Activated CD8-positive, alpha-beta memory T cell treated with anti-CD3 and anti-CD28 coated beads, Interleukin-2, amount 10 ng/mL, durations not matched to agents 7 days and 5 days (primary cell): Measurements from ENCODE around the gene LIPC. TPM values are rescaled to one million over a fixed set of nuclear protein-coding genes. Genes with fewer than 3 reads are reported as not detected.

Experiments
- ATAC-seq: fragments of 150-1000 bp; cut with Tn5 transposase; one replicate; pipeline ENCODE4 v1.10.0; 2021; ENCODE audit warnings: moderate library complexity
- CTCF ChIA-PET: fragments of 350-600 bp; sonication (Branson Sonifier 250); formaldehyde crosslinking; loops from one replicate; lab custom pipeline; 2021; ENCODE audit warnings: antibody characterized with exemption; lab: Charles Lee
- DNase-seq: peaks from one replicate; pipeline ENCODE4 v3.0.0-alpha.2; 2020
- H3K27ac Mint-ChIP-seq: one replicate; pipeline ENCODE4 v1.8.0; 2021; ENCODE audit warnings: mild to moderate bottlenecking, mixed read lengths
- H3K27me3 Mint-ChIP-seq: one replicate; pipeline ENCODE4 v1.8.0; 2021; ENCODE audit warnings: mixed read lengths
- H3K36me3 Mint-ChIP-seq: one replicate; pipeline ENCODE4 v1.8.0; 2021; ENCODE audit warnings: mild to moderate bottlenecking, mixed read lengths
- H3K4me1 Mint-ChIP-seq: one replicate; pipeline ENCODE4 v1.8.0; 2021; ENCODE audit warnings: mixed read lengths
- H3K4me3 Mint-ChIP-seq: one replicate; pipeline ENCODE4 v1.8.0; 2021; ENCODE audit warnings: mild to moderate bottlenecking, moderate library complexity, mixed read lengths
- H3K9me3 Mint-ChIP-seq: one replicate; pipeline ENCODE4 v1.8.0; 2022; ENCODE audit warnings: low read depth, mixed read lengths
- total RNA-seq, 2 experiments: library from RNA; stranded (reverse); gene quantifications; one replicate each; pipeline ENCODE4 v1.2.3, GENCODE V29; 2021

The LIPC gene
- total RNA-seq, 2 experiments from 2014 or later: 5.3 to 9.0 TPM

DNA sequence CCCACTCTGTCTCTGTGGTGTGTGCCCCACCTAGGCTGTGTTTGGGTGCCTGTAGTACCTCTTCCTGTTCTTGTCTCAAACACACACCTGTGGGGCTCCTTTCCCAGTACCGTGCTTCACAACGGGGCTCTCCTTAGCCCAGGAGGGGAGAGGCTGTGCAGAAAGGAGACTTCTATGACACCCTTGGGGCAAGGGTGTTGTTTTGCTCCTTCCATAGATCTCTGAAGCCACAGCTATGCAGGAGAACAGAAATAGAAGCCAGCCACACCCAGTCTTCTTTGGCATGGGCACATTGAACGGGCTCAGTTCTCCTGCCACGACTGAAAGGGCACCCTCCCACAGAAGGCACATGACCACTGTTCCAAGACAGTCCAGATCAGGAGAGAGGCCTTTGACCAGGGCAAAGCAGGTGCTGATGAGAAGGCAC is 74.3 kb downstream of the LIPC start:
- CTCF ChIA-PET: no interaction called here
- peaks cover 15% of the 10 kb centered on the region for H3K4me1 Mint-ChIP-seq
- H3K27me3 Mint-ChIP-seq: no peaks in the 10 kb centered on the region
- ATAC-seq (peak; percentile 20), DNase-seq (no peak)
- H3K4me3 Mint-ChIP-seq: no peak overlapping the region
- no peaks in the 10 kb centered on the region for H3K9me3 Mint-ChIP-seq
- peaks cover 3% of the 10 kb centered on the region for H3K36me3 Mint-ChIP-seq
- H3K27ac Mint-ChIP-seq: peak overlapping the region; percentile 24

DNA sequence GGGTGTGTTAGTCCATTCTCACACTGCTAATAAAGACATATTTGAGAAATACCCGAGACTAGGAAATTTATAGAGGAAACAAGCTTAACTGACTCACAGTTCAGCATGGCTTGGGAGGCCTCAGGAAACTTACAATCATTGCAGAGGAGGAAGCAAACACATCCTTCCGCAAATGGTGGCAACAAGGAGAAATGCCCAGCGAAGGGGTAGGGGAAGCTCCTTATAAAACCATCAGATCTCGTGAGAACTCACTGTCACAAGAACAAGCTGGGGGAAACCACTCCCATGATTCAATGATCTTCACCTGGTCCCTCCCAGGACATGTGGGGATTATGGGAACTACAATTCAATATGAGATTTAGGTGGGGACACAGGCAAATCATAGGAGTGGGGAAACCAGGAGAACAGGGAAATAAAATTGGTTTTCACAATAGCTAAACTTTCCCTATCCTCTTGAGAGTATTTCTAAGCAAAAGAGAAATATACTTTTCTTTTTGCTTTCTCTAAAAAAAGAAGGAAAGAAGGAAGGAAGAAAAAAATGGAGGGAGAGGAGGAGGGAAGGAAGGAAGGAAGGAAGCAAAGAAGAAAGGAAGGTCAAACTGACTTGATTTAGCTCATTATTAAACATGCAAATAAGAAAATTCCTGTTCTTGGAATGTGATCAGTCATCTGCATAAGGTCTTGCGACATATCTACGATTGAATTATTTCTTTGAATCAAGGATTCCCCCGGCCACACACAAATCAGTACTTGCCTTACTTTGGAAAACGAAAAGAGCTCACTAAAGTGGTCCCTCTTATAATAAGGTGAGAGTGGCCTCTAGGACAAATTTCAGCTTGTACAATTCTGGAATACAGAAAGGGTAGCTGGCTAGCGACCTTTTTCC is 75.2 kb downstream of the LIPC start:
- ATAC-seq: no peak
- Mint-ChIP-seq H3K27me3 (no peaks in the 10 kb centered on the region), H3K4me3 (no peak overlapping the region), H3K27ac (no peak overlapping the region), H3K9me3 (no peaks in the 10 kb centered on the region), H3K4me1 (peaks cover 15% of the 10 kb centered on the region), H3K36me3 (peaks cover 3% of the 10 kb centered on the region)
- DNase-seq: no peak
- CTCF ChIA-PET: interaction anchor here (1.1 kb wide), 1 partner anchor 29 kb away, joined by 3 read pairs; no protein-coding TSS in a partner anchor

DNA sequence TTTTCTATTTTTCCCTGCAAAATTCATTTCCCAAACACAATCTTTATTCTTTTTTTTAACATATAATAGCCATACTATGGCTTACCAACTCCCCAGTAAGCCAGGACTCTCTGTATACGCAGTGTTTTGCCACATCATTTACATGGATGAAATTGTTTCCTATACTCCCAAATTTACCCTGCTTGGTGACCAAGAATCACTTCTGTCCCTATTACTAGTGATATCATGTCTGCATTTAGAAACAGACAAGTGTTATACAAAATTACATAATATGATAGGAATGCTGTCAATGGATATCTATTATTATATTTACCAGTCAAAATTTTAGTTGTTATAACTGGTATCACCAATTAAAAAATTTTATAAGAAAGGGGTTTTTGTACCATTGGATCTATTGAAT is 77.8 kb downstream of the LIPC start:
- H3K36me3 Mint-ChIP-seq: peaks cover 3% of the 10 kb centered on the region
- no peak overlapping the region for H3K27ac Mint-ChIP-seq
- DNase-seq: no peak
- no peaks in the 10 kb centered on the region for H3K9me3 Mint-ChIP-seq
- no peaks in the 10 kb centered on the region for H3K27me3 Mint-ChIP-seq
- H3K4me3 Mint-ChIP-seq: no peak overlapping the region
- CTCF ChIA-PET: no interaction called here
- peaks cover 16% of the 10 kb centered on the region for H3K4me1 Mint-ChIP-seq
- no peak for ATAC-seq

GRCh38 chr15:58510715-58511598 is 79.2 kb downstream of the LIPC start:
- peaks cover 10% of the 10 kb centered on the region for H3K36me3 Mint-ChIP-seq
- ATAC-seq (no peak), DNase-seq (no peak)
- no peaks in the 10 kb centered on the region for H3K9me3 Mint-ChIP-seq
- H3K27me3 Mint-ChIP-seq: no peaks in the 10 kb centered on the region
- peaks cover 14% of the 10 kb centered on the region for H3K4me1 Mint-ChIP-seq
- H3K27ac Mint-ChIP-seq: no peak overlapping the region
- CTCF ChIA-PET: no interaction called here
- H3K4me3 Mint-ChIP-seq: no peak overlapping the region

GRCh38 chr15:58511599-58511987 is 79.8 kb downstream of the LIPC start:
- H3K4me3 Mint-ChIP-seq: no peak overlapping the region
- H3K36me3 Mint-ChIP-seq: peaks cover 13% of the 10 kb centered on the region
- peaks cover 13% of the 10 kb centered on the region for H3K4me1 Mint-ChIP-seq
- no peak overlapping the region for H3K27ac Mint-ChIP-seq
- H3K27me3 Mint-ChIP-seq: no peaks in the 10 kb centered on the region
- CTCF ChIA-PET: no interaction called here
- peaks cover 5% of the 10 kb centered on the region for H3K9me3 Mint-ChIP-seq
- ATAC-seq (no peak), DNase-seq (no peak)

DNA sequence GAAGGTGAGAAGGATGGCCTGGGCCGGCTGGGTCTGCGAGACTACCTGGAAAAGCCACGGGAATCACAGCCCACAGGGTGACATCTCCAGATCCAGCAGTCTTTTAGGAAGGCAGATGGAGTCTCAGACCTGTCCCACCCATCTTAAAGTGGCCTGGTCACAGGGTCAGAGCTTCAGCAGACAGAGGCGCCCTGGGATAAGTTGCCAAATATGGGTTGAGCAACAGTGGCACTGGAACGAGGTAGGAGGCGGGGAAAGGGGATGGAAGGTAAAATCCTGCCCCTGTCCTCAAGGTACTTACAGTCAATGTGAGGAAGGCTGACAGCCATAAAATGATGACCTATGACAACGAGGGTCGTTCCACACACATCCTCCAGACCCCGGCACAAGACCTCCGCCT is 80.7 kb downstream of the LIPC start:
- DNase-seq: no peak
- H3K4me3 Mint-ChIP-seq: no peak overlapping the region
- H3K27ac Mint-ChIP-seq: no peak overlapping the region
- CTCF ChIA-PET: no interaction called here
- peaks cover 5% of the 10 kb centered on the region for H3K9me3 Mint-ChIP-seq
- ATAC-seq: no peak
- no peaks in the 10 kb centered on the region for H3K27me3 Mint-ChIP-seq
- H3K36me3 Mint-ChIP-seq: peaks cover 12% of the 10 kb centered on the region
- peaks cover 22% of the 10 kb centered on the region for H3K4me1 Mint-ChIP-seq

DNA sequence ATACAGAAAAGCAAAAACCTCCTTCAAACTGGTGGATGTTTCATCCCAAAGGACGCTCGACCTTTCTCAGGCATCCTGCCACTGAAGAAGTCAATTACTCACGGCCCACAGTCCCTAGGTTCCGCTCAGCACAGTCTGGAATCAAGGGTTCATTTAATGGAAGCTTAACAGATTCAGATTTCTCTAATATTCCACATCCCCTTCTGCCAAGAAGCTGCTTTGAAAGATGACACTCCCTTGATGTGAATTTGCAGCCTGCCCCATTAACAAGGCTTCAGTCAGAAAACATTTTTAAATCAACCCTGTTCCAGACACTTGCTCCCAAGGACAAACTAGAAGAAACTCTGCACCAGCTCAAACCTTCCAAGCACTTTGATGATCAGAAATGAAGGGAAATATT is 81.2 kb downstream of the LIPC start:
- Mint-ChIP-seq H3K4me1 (peaks cover 26% of the 10 kb centered on the region), H3K27me3 (no peaks in the 10 kb centered on the region), H3K36me3 (peaks cover 12% of the 10 kb centered on the region), H3K9me3 (peaks cover 5% of the 10 kb centered on the region), H3K27ac (no peak overlapping the region), H3K4me3 (no peak overlapping the region)
- ATAC-seq (no peak), DNase-seq (no peak)
- CTCF ChIA-PET: no interaction called here

DNA sequence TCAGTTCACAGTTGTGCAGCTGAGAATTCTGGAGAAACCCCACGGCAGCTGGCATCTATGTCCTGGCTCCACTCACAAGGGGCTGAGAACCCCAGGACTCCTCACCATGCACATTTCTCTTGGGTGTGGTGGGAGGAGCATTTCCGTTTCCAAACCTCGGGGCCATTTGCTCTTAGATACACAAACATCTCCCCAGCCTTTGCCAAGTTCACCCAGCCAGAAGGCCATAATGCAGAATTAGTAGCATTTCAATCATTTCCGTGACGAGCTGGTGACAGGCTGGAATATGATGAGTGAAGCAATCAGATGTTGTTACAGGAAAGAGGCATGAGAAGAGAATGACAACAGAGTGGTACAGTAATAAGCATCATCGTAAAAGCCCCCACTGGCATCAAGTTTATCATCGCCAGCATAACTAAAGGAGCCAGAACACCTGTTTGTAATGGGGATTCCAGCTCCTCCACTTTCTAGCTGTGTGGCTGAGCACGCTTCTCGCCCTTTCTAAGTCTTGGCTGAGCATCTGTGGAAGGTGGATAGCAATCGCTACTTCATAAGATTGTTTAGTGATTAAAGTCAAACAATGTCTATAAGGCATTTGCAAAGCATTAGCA is 82.0 kb downstream of the LIPC start:
- Mint-ChIP-seq H3K9me3 (peaks cover 5% of the 10 kb centered on the region), H3K27ac (no peak overlapping the region), H3K36me3 (peaks cover 12% of the 10 kb centered on the region), H3K27me3 (no peaks in the 10 kb centered on the region), H3K4me1 (peaks cover 35% of the 10 kb centered on the region), H3K4me3 (no peak overlapping the region)
- DNase-seq (no peak), ATAC-seq (no peak)
- CTCF ChIA-PET: no interaction called here

GRCh38 chr15:58515807-58516206 is 84.0 kb downstream of the LIPC start:
- CTCF ChIA-PET: interaction anchor here (0.7 to 1.1 kb wide), 3 partner anchors 17 to 31 kb away, joined by 3 read pairs; no protein-coding TSS in a partner anchor
- Mint-ChIP-seq H3K4me3 (no peak overlapping the region), H3K27ac (peak overlapping the region; percentile 75), H3K9me3 (peaks cover 5% of the 10 kb centered on the region), H3K36me3 (peaks cover 12% of the 10 kb centered on the region), H3K4me1 (peaks cover 44% of the 10 kb centered on the region), H3K27me3 (no peaks in the 10 kb centered on the region)
- peak; percentile 59 for DNase-seq
- peak; percentile 57 for ATAC-seq

DNA sequence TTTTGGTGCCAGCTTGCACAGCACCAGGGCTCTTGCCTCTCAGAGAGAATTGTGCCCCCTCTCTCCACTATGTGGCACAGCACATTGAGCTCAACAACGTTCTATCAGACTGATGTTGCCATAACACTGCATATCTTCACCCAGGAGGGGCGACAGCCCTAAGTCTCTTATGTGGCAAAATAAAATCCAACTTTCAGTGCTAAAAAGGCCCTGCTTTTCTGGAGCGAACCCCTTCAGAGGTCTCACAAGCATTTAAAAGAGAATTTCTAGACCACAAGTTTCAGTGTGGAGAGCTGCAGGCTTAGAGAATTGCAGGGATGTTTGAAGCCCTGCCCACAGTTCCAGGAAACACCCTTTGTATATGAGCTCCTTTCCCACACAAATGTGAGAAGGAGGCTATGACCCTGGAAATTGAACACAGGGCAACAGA is 85.5 kb downstream of the LIPC start:
- peaks cover 12% of the 10 kb centered on the region for H3K36me3 Mint-ChIP-seq
- H3K4me3 Mint-ChIP-seq: no peak overlapping the region
- CTCF ChIA-PET: interaction anchor here (0.8 to 2.0 kb wide), 7 partner anchors 12 to 157 kb away, joined by 3 to 10 read pairs (median 3); no protein-coding TSS in a partner anchor
- peak overlapping the region; percentile 83 for H3K27ac Mint-ChIP-seq
- H3K27me3 Mint-ChIP-seq: no peaks in the 10 kb centered on the region
- H3K4me1 Mint-ChIP-seq: peaks cover 50% of the 10 kb centered on the region
- peaks cover 5% of the 10 kb centered on the region for H3K9me3 Mint-ChIP-seq
- ATAC-seq (peak; percentile 48), DNase-seq (peak; percentile 48)

DNA sequence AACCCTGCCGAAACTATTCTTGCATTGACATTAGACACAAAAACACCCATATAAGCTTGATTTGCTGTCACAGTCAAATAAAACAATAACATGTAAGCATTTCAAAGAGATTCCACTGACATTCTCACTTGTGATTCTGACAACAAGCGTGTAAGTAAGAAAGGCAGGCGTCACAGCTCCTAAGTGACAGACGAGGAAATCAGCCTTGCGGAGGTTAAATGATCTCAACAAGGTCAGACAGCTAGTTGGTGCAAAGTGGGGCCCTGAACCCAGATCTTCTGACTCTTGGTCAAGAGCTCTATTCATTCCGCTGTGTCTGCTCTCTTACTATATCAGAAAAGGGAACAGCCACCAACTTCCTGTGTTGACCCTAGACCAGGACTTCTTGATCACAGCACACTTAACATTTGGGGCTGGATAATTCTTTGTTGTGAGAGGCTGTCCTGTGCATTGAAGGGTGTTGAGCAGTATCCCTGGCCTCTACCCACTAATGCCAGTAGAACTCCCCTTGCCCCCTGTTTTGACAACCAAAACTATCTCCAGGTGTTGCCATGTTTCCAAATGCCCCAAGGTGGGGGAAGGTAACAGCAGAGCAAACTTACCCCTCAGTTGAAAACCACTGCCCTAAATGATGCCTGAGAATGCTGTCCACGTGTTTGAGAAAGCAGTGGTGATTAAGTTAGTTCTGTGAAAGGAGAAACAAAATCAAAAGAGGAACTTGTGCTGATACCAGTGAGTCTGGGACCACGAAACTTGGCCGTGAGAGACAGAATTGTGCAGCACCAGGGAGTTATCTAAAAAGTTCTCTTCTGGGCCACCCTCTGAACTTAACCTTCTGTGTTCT is 86.1 kb downstream of the LIPC start:
- peaks cover 12% of the 10 kb centered on the region for H3K36me3 Mint-ChIP-seq
- CTCF ChIA-PET: interaction anchor here (0.8 to 2.0 kb wide), 7 partner anchors 11 to 157 kb away, joined by 3 to 10 read pairs (median 3); no protein-coding TSS in a partner anchor
- no peak for DNase-seq
- peak overlapping the region; percentile 83 for H3K27ac Mint-ChIP-seq
- no peak overlapping the region for H3K4me3 Mint-ChIP-seq
- H3K9me3 Mint-ChIP-seq: peaks cover 5% of the 10 kb centered on the region
- no peaks in the 10 kb centered on the region for H3K27me3 Mint-ChIP-seq
- peak; percentile 17 for ATAC-seq
- H3K4me1 Mint-ChIP-seq: peaks cover 50% of the 10 kb centered on the region

DNA sequence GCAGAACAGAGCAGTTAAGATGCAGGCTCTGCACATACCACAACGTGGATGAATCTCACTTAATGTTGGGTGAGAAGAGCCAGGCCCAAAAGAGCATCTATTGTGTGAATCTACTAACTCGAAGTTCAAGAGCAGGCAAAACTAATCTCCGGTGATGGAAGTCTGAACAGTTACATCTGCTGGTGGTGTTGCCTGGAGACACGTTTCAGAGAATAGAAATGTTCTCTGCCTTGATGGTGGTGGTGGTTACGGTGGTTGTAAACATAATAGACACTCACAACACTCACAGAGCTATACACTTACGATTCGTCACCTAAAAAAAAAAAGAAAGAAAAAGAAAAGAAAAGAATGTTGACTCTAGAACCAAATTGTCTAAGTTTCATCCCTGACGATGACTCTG is 86.8 kb downstream of the LIPC start:
- Mint-ChIP-seq H3K4me3 (no peak overlapping the region), H3K27ac (peak overlapping the region; percentile 83), H3K27me3 (no peaks in the 10 kb centered on the region), H3K4me1 (peaks cover 50% of the 10 kb centered on the region), H3K9me3 (peaks cover 5% of the 10 kb centered on the region), H3K36me3 (peaks cover 12% of the 10 kb centered on the region)
- ATAC-seq (peak; percentile 28), DNase-seq (no peak)
- CTCF ChIA-PET: interaction anchor here (1.2 kb wide), 1 partner anchor 11 kb away, joined by 3 read pairs; no protein-coding TSS in a partner anchor
